HEK293 (cell line): ENCODE data around the gene SMNDC1.

ENCODE experiments used
- CTCF ChIA-PET: fragments of 350-600 bp; formaldehyde crosslinking; extraction: SDS; loops from one replicate; lab custom pipeline; 2021; ENCODE audit warnings: antibody characterized with exemption; lab: Yijun Ruan, JAX
- POLR2A ChIA-PET: fragments of 300-600 bp; formaldehyde crosslinking; extraction: SDS; loops from one replicate; lab custom pipeline; 2020; ENCODE audit warnings: antibody characterized with exemption, inconsistent platforms; lab: Yijun Ruan, JAX
- H3K27ac ChIP-seq: fragments of 200-500 bp; sonication (Bioruptor generic); 2 replicates; pipeline ENCODE4 v1.5.1; 2014; ENCODE audit warnings: low read depth, low read length, control low read depth, inconsistent platforms; ENCODE audit errors: extremely low read depth
- H3K36me3 ChIP-seq, 2 experiments: fragments of 200-500 bp in 1 of 2; sonication (Bioruptor generic) in 1 of 2; 1 replicate in 1 of 2; 2 replicates in 1 of 2; pipeline ENCODE4 v1.5.1; 2014 to 2017; ENCODE audit warnings: inconsistent platforms in 2 of 2, low read length in 2 of 2; ENCODE audit not compliant: control insufficient read depth in 2 of 2, insufficient read depth in 1 of 2
- H3K4me1 ChIP-seq: fragments of 200-500 bp; sonication (Bioruptor generic); 2 replicates; pipeline ENCODE4 v1.5.1; 2014; ENCODE audit warnings: mild to moderate bottlenecking, low read length, inconsistent platforms; ENCODE audit not compliant: control insufficient read depth, insufficient read depth
- H3K4me3 ChIP-seq: 2 replicates; pipeline ENCODE4 v1.5.1; 2011; ENCODE audit warnings: low read depth, mild to moderate bottlenecking, control low read depth, low read length, moderate library complexity
- H3K9me3 ChIP-seq: fragments of 200-500 bp; sonication (Bioruptor generic); 2 replicates; pipeline ENCODE4 v1.5.1; 2014; ENCODE audit warnings: low read depth, low read length, inconsistent platforms; ENCODE audit not compliant: control insufficient read depth, insufficient read depth
- REPIN1 ChIP-seq: fragments of 450-650 bp; formaldehyde crosslinking; IDR thresholded peaks from 2 replicates; pipeline ENCODE4 v1.5.1; 2017; ENCODE audit warnings: missing biosample characterization, missing genetic modification characterization, low read depth
- ZBTB48 ChIP-seq: fragments of 450-650 bp; formaldehyde crosslinking; IDR thresholded peaks from 2 replicates; pipeline ENCODE4 v1.5.1; 2016; ENCODE audit warnings: missing biosample characterization, missing genetic modification characterization
- ZNF138 ChIP-seq: fragments of 450-650 bp; formaldehyde crosslinking; IDR thresholded peaks from 2 replicates; pipeline ENCODE4 v1.5.1; 2016; ENCODE audit warnings: missing biosample characterization, missing genetic modification characterization, borderline replicate concordance
- ZNF214 ChIP-seq: fragments of 450-650 bp; formaldehyde crosslinking; IDR thresholded peaks from 2 replicates; pipeline ENCODE4 v1.5.1; 2017; ENCODE audit warnings: missing biosample characterization, mild to moderate bottlenecking, missing genetic modification characterization, borderline replicate concordance
- ZNF248 ChIP-seq: fragments of 450-650 bp; formaldehyde crosslinking; IDR thresholded peaks from 2 replicates; pipeline ENCODE4 v1.5.1; 2017; ENCODE audit warnings: missing biosample characterization, missing genetic modification characterization
- ZNF274 ChIP-seq, 2 experiments: fragments of 200-500 bp in 1 of 2; fragments of 450-650 bp in 1 of 2; sonication (Bioruptor generic) in 1 of 2; formaldehyde crosslinking in 1 of 2; IDR thresholded peaks; 2 replicates each; pipeline versions ENCODE4 v1.5.1 to v1.6.1; 2014 to 2016; ENCODE audit warnings: borderline replicate concordance in 1 of 2, inconsistent platforms in 1 of 2, low read length in 1 of 2, missing biosample characterization in 1 of 2, missing genetic modification characterization in 1 of 2
- ZNF335 ChIP-seq: fragments of 450-650 bp; formaldehyde crosslinking; conservative IDR thresholded peaks from 2 replicates; pipeline ENCODE4 v1.5.1; 2016; ENCODE audit warnings: missing biosample characterization, missing genetic modification characterization
- ZNF37A ChIP-seq: fragments of 450-650 bp; IDR thresholded peaks from 2 replicates; pipeline ENCODE4 v1.5.1; 2018; ENCODE audit warnings: missing biosample characterization, missing genetic modification characterization
- ZNF426 ChIP-seq: fragments of 450-650 bp; formaldehyde crosslinking; IDR thresholded peaks from 2 replicates; pipeline ENCODE4 v1.5.1; 2017; ENCODE audit warnings: missing biosample characterization, missing genetic modification characterization, mild to moderate bottlenecking, inconsistent platforms, moderate library complexity
- ZSCAN23 ChIP-seq: fragments of 450-650 bp; formaldehyde crosslinking; IDR thresholded peaks from 2 replicates; pipeline ENCODE4 v1.5.1; 2016; ENCODE audit warnings: missing biosample characterization, missing genetic modification characterization
- TF ChIP-seq, protein P1 (sequence below): fragments of 450-650 bp; formaldehyde crosslinking; IDR thresholded peaks from 2 replicates; pipeline ENCODE4 v1.5.1; 2016; ENCODE audit warnings: missing biosample characterization, missing genetic modification characterization
- TF ChIP-seq, protein P2 (sequence below): fragments of 450-650 bp; formaldehyde crosslinking; IDR thresholded peaks from 2 replicates; pipeline ENCODE4 v1.5.1; 2016; ENCODE audit warnings: missing biosample characterization, missing genetic modification characterization, low read depth
- TF ChIP-seq, protein P3 (sequence below): fragments of 450-650 bp; formaldehyde crosslinking; IDR thresholded peaks from 2 replicates; pipeline ENCODE4 v1.5.1; 2016; ENCODE audit warnings: missing biosample characterization, missing genetic modification characterization
- TF ChIP-seq, protein P4 (sequence below): fragments of 450-650 bp; formaldehyde crosslinking; IDR thresholded peaks from 2 replicates; pipeline ENCODE4 v1.5.1; 2016; ENCODE audit warnings: missing biosample characterization, missing genetic modification characterization
- TF ChIP-seq, protein P5 (sequence below): fragments of 450-650 bp; formaldehyde crosslinking; IDR thresholded peaks from 2 replicates; pipeline ENCODE4 v1.5.1; 2016; ENCODE audit warnings: missing biosample characterization, missing genetic modification characterization, borderline replicate concordance
- TF ChIP-seq, protein P6 (sequence below): fragments of 450-650 bp; formaldehyde crosslinking; IDR thresholded peaks from 2 replicates; pipeline ENCODE4 v1.5.1; 2016; ENCODE audit warnings: missing biosample characterization, missing genetic modification characterization, borderline replicate concordance
- TF ChIP-seq, protein P7 (sequence below): fragments of 450-650 bp; formaldehyde crosslinking; conservative IDR thresholded peaks from 2 replicates; pipeline ENCODE4 v1.5.1; 2016; ENCODE audit warnings: low read depth, missing biosample characterization, missing genetic modification characterization
- TF ChIP-seq, protein P8 (sequence below): IDR thresholded peaks from 2 replicates; pipeline ENCODE4 v1.6.1; 2011; ENCODE audit warnings: mild to moderate bottlenecking, low read depth, low read length, borderline replicate concordance

The SMNDC1 gene

DNA sequence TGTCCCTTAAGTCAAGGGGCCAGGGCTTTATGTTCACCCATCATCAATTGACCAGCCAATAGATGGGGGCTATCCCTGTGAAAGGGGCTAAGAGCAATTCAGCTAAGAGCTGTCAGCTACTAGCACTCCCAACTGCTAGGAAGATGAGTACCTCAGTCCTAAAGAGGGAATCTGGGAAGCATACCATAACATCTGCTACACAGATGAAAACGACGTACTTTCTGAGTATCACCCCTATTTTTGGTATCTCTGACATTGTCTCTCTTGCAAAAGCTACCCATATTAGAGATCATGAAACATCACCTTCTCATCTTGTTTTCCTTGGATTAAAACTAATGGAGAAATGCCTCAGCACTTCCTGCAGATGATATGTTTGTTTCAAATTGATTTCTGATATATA lies 7.5 kb upstream of the SMNDC1 start:
- Histone ChIP-seq H3K9me3 (no peaks in the 10 kb centered on the region), H3K4me1 (no peaks in the 10 kb centered on the region), H3K27ac (no peak overlapping the region), H3K4me3 (no peak overlapping the region), H3K36me3 (no peaks in the 10 kb centered on the region)
- CTCF ChIA-PET: interaction anchor here (0.9 to 3.4 kb wide), 5 partner anchors 187 to 295 kb away, joined by 3 to 19 read pairs (median 3); no protein-coding TSS in a partner anchor
- POLR2A ChIA-PET: no interaction called here
- no peak for TF ChIP-seq ZNF138 (tag by site-specific recombination)
- TF ChIP-seq ZNF248 (tag by site-specific recombination): no peak
- TF ChIP-seq ZSCAN23 (tag by site-specific recombination): no peak
- TF ChIP-seq, protein P1, sequence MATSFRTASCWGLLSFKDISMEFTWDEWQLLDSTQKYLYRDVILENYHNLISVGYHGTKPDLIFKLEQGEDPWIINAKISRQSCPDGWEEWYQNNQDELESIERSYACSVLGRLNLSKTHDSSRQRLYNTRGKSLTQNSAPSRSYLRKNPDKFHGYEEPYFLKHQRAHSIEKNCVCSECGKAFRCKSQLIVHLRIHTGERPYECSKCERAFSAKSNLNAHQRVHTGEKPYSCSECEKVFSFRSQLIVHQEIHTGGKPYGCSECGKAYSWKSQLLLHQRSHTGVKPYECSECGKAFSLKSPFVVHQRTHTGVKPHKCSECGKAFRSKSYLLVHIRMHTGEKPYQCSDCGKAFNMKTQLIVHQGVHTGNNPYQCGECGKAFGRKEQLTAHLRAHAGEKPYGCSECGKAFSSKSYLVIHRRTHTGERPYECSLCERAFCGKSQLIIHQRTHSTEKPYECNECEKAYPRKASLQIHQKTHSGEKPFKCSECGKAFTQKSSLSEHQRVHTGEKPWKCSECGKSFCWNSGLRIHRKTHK: no peak
- no peak for TF ChIP-seq ZBTB48
- TF ChIP-seq, protein P2, sequence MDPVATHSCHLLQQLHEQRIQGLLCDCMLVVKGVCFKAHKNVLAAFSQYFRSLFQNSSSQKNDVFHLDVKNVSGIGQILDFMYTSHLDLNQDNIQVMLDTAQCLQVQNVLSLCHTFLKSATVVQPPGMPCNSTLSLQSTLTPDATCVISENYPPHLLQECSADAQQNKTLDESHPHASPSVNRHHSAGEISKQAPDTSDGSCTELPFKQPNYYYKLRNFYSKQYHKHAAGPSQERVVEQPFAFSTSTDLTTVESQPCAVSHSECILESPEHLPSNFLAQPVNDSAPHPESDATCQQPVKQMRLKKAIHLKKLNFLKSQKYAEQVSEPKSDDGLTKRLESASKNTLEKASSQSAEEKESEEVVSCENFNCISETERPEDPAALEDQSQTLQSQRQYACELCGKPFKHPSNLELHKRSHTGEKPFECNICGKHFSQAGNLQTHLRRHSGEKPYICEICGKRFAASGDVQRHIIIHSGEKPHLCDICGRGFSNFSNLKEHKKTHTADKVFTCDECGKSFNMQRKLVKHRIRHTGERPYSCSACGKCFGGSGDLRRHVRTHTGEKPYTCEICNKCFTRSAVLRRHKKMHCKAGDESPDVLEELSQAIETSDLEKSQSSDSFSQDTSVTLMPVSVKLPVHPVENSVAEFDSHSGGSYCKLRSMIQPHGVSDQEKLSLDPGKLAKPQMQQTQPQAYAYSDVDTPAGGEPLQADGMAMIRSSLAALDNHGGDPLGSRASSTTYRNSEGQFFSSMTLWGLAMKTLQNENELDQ: no peak
- TF ChIP-seq, protein P3, sequence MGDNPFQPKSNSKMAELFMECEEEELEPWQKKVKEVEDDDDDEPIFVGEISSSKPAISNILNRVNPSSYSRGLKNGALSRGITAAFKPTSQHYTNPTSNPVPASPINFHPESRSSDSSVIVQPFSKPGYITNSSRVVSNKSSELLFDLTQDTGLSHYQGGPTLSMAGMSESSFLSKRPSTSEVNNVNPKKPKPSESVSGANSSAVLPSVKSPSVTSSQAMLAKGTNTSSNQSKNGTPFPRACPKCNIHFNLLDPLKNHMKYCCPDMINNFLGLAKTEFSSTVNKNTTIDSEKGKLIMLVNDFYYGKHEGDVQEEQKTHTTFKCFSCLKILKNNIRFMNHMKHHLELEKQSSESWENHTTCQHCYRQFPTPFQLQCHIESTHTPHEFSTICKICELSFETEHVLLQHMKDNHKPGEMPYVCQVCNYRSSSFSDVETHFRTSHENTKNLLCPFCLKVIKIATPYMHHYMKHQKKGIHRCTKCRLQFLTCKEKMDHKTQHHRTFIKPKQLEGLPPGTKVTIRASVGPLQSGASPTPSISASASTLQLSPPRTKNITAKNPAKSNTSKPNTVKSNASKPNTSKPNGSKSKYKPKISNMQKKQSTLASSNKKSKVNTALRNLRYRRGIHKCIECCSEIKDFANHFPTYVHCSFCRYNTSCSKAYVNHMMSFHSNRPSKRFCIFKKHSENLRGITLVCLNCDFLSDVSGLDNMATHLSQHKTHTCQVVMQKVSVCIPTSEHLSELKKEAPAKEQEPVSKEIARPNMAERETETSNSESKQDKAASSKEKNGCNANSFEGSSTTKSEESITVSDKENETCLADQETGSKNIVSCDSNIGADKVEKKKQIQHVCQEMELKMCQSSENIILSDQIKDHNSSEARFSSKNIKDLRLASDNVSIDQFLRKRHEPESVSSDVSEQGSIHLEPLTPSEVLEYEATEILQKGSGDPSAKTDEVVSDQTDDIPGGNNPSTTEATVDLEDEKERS (tag by site-specific recombination): no peak
- TF ChIP-seq REPIN1 (tag by site-specific recombination): no peak
- TF ChIP-seq, protein P4, sequence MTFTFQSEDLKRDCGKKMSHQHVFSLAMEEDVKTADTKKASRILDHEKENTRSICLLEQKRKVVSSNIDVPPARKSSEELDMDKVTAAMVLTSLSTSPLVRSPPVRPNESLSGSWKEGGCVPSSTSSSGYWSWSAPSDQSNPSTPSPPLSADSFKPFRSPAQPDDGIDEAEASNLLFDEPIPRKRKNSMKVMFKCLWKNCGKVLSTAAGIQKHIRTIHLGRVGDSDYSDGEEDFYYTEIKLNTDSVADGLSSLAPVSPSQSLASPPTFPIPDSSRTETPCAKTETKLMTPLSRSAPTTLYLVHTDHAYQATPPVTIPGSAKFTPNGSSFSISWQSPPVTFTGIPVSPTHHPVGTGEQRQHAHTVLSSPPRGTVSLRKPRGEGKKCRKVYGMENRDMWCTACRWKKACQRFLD (tag by site-specific recombination): no peak
- no peak for TF ChIP-seq ZNF274 (IDR thresholded peaks at IDR 0.05; ENCODE audit: low read length)
- TF ChIP-seq ZNF274 (tag by site-specific recombination; IDR thresholded peaks at IDR 0.05; ENCODE audit: borderline replicate concordance): no peak
- TF ChIP-seq, protein P5, sequence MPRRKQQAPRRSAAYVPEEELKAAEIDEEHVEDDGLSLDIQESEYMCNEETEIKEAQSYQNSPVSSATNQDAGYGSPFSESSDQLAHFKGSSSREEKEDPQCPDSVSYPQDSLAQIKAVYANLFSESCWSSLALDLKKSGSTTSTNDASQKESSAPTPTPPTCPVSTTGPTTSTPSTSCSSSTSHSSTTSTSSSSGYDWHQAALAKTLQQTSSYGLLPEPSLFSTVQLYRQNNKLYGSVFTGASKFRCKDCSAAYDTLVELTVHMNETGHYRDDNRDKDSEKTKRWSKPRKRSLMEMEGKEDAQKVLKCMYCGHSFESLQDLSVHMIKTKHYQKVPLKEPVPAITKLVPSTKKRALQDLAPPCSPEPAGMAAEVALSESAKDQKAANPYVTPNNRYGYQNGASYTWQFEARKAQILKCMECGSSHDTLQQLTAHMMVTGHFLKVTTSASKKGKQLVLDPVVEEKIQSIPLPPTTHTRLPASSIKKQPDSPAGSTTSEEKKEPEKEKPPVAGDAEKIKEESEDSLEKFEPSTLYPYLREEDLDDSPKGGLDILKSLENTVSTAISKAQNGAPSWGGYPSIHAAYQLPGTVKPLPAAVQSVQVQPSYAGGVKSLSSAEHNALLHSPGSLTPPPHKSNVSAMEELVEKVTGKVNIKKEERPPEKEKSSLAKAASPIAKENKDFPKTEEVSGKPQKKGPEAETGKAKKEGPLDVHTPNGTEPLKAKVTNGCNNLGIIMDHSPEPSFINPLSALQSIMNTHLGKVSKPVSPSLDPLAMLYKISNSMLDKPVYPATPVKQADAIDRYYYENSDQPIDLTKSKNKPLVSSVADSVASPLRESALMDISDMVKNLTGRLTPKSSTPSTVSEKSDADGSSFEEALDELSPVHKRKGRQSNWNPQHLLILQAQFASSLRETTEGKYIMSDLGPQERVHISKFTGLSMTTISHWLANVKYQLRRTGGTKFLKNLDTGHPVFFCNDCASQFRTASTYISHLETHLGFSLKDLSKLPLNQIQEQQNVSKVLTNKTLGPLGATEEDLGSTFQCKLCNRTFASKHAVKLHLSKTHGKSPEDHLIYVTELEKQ (tag by site-specific recombination): no peak
- no peak for TF ChIP-seq ZNF37A (tag by site-specific recombination)
- TF ChIP-seq, protein P6, sequence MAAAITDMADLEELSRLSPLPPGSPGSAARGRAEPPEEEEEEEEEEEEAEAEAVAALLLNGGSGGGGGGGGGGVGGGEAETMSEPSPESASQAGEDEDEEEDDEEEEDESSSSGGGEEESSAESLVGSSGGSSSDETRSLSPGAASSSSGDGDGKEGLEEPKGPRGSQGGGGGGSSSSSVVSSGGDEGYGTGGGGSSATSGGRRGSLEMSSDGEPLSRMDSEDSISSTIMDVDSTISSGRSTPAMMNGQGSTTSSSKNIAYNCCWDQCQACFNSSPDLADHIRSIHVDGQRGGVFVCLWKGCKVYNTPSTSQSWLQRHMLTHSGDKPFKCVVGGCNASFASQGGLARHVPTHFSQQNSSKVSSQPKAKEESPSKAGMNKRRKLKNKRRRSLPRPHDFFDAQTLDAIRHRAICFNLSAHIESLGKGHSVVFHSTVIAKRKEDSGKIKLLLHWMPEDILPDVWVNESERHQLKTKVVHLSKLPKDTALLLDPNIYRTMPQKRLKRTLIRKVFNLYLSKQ (tag by site-specific recombination): no peak
- TF ChIP-seq, protein P7, sequence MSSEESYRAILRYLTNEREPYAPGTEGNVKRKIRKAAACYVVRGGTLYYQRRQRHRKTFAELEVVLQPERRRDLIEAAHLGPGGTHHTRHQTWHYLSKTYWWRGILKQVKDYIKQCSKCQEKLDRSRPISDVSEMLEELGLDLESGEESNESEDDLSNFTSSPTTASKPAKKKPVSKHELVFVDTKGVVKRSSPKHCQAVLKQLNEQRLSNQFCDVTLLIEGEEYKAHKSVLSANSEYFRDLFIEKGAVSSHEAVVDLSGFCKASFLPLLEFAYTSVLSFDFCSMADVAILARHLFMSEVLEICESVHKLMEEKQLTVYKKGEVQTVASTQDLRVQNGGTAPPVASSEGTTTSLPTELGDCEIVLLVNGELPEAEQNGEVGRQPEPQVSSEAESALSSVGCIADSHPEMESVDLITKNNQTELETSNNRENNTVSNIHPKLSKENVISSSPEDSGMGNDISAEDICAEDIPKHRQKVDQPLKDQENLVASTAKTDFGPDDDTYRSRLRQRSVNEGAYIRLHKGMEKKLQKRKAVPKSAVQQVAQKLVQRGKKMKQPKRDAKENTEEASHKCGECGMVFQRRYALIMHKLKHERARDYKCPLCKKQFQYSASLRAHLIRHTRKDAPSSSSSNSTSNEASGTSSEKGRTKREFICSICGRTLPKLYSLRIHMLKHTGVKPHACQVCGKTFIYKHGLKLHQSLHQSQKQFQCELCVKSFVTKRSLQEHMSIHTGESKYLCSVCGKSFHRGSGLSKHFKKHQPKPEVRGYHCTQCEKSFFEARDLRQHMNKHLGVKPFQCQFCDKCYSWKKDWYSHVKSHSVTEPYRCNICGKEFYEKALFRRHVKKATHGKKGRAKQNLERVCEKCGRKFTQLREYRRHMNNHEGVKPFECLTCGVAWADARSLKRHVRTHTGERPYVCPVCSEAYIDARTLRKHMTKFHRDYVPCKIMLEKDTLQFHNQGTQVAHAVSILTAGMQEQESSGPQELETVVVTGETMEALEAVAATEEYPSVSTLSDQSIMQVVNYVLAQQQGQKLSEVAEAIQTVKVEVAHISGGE (tag by site-specific recombination): no peak
- no peak for TF ChIP-seq ZNF214 (tag by site-specific recombination)
- TF ChIP-seq, protein P8, sequence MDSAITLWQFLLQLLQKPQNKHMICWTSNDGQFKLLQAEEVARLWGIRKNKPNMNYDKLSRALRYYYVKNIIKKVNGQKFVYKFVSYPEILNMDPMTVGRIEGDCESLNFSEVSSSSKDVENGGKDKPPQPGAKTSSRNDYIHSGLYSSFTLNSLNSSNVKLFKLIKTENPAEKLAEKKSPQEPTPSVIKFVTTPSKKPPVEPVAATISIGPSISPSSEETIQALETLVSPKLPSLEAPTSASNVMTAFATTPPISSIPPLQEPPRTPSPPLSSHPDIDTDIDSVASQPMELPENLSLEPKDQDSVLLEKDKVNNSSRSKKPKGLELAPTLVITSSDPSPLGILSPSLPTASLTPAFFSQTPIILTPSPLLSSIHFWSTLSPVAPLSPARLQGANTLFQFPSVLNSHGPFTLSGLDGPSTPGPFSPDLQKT: no peak
- no peak for TF ChIP-seq ZNF335 (tag by site-specific recombination)
- no peak for TF ChIP-seq ZNF426 (tag by site-specific recombination)
